Glutamatergic neuron (in vitro differentiated cells): ENCODE measurements around the gene C10orf62. TPM values are rescaled to one million over a fixed set of nuclear protein-coding genes. Genes with fewer than 3 reads are reported as not detected.

Experiments used
- DNase-seq: peaks from one replicate; pipeline ENCODE4 v3.0.0; 2022
- H3K27ac Mint-ChIP-seq: one replicate; pipeline ENCODE4 v1.8.0; 2020; ENCODE audit warnings: mild to moderate bottlenecking, mixed read lengths, inconsistent platforms; ENCODE audit not compliant: unreplicated experiment
- H3K27me3 Mint-ChIP-seq: one replicate; pipeline ENCODE4 v1.8.0; 2020; ENCODE audit warnings: mild to moderate bottlenecking, moderate library complexity, mixed read lengths, inconsistent platforms; ENCODE audit not compliant: unreplicated experiment
- H3K36me3 Mint-ChIP-seq: one replicate; pipeline ENCODE4 v1.8.0; 2020; ENCODE audit warnings: mild to moderate bottlenecking, mixed read lengths, inconsistent platforms; ENCODE audit not compliant: unreplicated experiment
- H3K4me1 Mint-ChIP-seq: one replicate; pipeline ENCODE4 v1.8.0; 2020; ENCODE audit warnings: mild to moderate bottlenecking, low read depth, mixed read lengths, inconsistent platforms; ENCODE audit not compliant: unreplicated experiment
- H3K4me3 Mint-ChIP-seq: one replicate; pipeline ENCODE4 v1.8.0; 2020; ENCODE audit warnings: mild to moderate bottlenecking, mixed read lengths, inconsistent platforms; ENCODE audit not compliant: unreplicated experiment
- H3K9me3 Mint-ChIP-seq: one replicate; pipeline ENCODE4 v1.8.0; 2020; ENCODE audit warnings: mild to moderate bottlenecking, moderate library complexity, mixed read lengths, inconsistent platforms; ENCODE audit not compliant: unreplicated experiment
- total RNA-seq: library from RNA; stranded (reverse); fragmentation: NEBNext Ultra II Directional; extraction: Animal tissue kit (Norgen Biotek cat#: 25700); gene quantifications from one replicate; pipeline ENCODE4 v1.2.1, GENCODE V29; 2021; ENCODE audit not compliant: unreplicated experiment
- TF ChIP-seq, protein P1 (sequence below): fragments of 200-600 bp; sonication (generic); IDR thresholded peaks from one replicate; pipeline ENCODE4 v1.5.0; 2021; ENCODE audit not compliant: partially characterized antibody, unreplicated experiment

Gene C10orf62
- total RNA-seq, 1 donor from 2014 or later: not detected

DNA sequence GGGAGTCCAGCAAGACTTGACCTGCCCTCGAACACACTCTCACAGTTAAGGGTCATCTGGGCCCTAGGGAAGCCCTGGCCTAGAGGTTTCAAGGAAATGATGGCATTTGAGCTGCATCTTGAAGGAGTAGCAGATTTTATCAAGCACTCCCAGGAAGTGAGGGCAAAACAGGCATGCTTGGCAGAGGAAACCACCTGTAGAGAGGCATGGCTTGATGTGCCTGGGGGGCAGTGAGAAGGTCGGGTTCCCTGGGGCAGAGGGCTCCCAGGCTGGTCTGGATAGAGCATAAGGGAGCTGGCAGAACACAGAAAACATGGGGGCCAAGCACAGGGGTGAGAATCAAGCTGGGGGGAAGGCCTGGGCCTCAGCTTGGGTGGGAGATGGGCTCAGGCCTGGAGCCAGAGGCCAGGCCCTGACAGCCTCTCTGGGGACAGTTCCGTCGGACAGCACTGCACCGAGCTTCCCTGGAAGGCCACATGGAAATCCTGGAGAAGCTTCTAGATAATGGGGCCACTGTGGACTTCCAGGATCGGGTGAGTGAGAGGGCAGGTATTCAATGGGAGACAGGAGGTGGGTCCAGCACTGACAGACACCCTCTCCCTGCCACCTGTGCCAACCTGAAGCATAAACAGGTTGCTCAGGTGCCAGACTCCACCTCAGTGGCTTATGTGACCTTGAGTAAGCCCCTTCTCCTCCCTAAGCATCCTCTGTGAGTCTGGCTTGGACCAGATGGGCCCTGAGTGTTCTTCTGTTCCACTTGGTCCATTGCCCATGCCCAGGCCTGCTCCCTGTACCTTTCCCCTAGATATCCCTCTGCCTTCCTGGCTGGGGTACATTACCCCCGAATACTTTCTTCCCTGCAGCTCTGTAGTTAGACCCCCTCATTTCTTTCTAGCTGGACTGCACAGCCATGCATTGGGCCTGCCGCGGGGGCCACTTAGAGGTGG is 8.8 kb upstream of the C10orf62 start:
- no peak overlapping the region for H3K27ac Mint-ChIP-seq
- DNase-seq: no peak
- H3K4me3 Mint-ChIP-seq: no peak overlapping the region
- peaks cover 4% of the 10 kb centered on the region for H3K27me3 Mint-ChIP-seq
- no peaks in the 10 kb centered on the region for H3K36me3 Mint-ChIP-seq
- H3K9me3 Mint-ChIP-seq: no peaks in the 10 kb centered on the region
- H3K4me1 Mint-ChIP-seq: no peaks in the 10 kb centered on the region
- TF ChIP-seq, protein P1, sequence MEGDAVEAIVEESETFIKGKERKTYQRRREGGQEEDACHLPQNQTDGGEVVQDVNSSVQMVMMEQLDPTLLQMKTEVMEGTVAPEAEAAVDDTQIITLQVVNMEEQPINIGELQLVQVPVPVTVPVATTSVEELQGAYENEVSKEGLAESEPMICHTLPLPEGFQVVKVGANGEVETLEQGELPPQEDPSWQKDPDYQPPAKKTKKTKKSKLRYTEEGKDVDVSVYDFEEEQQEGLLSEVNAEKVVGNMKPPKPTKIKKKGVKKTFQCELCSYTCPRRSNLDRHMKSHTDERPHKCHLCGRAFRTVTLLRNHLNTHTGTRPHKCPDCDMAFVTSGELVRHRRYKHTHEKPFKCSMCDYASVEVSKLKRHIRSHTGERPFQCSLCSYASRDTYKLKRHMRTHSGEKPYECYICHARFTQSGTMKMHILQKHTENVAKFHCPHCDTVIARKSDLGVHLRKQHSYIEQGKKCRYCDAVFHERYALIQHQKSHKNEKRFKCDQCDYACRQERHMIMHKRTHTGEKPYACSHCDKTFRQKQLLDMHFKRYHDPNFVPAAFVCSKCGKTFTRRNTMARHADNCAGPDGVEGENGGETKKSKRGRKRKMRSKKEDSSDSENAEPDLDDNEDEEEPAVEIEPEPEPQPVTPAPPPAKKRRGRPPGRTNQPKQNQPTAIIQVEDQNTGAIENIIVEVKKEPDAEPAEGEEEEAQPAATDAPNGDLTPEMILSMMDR: no peak

DNA sequence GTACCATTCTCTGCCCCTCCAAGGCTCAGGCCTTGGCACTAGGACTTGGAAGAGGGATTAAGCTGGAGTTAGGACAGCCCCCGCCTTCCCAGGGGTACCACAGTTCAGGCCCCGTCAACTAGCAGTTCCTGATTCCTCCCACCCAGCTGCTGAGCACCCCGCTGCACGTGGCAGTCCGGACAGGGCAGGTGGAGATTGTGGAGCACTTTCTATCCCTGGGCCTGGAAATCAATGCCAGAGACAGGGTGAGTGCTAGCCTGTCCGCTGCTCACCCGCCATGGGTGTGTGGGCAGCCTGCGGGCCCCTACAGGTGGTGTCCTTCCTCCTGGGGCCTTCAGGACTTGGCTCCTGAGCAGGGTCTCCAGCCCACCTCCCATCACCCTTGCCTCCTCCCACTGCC is 7.4 kb upstream of the C10orf62 start:
- Mint-ChIP-seq H3K4me1 (no peaks in the 10 kb centered on the region), H3K4me3 (no peak overlapping the region), H3K27ac (no peak overlapping the region), H3K9me3 (no peaks in the 10 kb centered on the region), H3K27me3 (peaks cover 3% of the 10 kb centered on the region), H3K36me3 (no peaks in the 10 kb centered on the region)
- no peak for DNase-seq
- TF ChIP-seq, protein P1: no peak

DNA sequence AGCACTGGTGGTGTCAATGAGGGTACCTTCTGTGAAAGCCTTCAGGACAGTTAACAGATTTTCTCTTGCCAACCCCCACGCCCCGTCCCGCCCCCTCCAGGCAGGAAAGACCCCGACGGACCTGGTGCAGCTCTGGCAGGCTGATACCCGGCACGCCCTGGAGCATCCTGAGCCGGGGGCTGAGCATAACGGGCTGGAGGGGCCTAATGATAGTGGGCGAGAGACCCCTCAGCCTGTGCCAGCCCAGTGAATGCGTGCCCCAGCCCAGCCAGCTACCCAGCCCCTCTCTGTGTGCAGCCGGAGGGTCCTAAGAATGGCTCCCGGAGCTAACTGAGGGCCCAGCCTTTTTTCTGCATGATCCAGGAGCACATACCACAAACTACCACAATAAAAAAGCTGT is 6.0 kb upstream of the C10orf62 start:
- Mint-ChIP-seq H3K27me3 (peaks cover 3% of the 10 kb centered on the region), H3K4me1 (no peaks in the 10 kb centered on the region), H3K27ac (no peak overlapping the region), H3K36me3 (no peaks in the 10 kb centered on the region), H3K9me3 (no peaks in the 10 kb centered on the region), H3K4me3 (no peak overlapping the region)
- DNase-seq: no peak
- TF ChIP-seq, protein P1: no peak

DNA sequence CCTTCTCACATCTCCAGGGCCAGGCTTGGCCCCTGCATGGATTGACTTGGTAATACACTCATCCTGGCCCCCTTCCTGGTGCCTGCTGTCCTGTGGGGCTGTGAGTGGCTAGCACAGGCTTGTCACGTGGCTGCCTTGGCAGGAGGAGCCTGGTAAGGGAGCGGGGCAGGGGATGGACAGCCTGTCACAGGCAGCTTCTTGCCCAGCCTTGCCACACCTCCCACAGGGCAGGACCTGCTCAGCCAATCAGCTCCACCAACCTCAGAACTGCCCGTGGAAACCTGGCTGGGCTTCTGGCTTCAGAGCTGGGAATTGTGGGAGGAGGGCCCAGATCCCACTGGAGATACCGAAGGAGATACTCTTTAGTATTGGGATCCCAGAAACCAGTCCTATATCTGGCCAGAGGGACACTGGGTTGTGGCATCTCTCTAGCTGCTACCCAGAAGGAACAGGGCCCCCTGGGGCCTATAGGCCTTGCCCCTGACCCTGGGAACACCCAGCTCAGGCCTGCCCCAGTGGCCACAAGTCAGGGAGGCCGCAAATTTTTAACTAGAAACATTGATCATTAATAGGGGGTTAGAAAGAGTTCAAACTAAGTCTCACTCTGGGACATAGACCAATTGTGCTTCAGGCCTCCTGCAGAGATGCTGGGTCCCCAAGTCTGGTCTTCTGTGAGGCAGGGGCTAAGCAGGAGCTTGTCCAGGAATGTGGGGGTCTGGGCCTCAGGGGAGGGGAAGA is 5.3 kb upstream of the C10orf62 start, which contains the start of gene HOGA1:
HOGA1 (plus strand) TSS at position 330 of the 738 bp plus-strand sequence; CDS start at position 645, 315 bp downstream.
- no peak for DNase-seq
- H3K9me3 Mint-ChIP-seq: no peaks in the 10 kb centered on the region
- no peaks in the 10 kb centered on the region for H3K36me3 Mint-ChIP-seq
- no peak within 1 kb of the TSS for H3K4me3 Mint-ChIP-seq
- no peak within 1 kb of the TSS for H3K27ac Mint-ChIP-seq
- TF ChIP-seq, protein P1: no peak
- peaks cover 3% of the 10 kb centered on the region for H3K27me3 Mint-ChIP-seq
- no peaks in the 10 kb centered on the region for H3K4me1 Mint-ChIP-seq
